Measurements from ENCODE around the gene NRDE2.

The NRDE2 gene

DNA sequence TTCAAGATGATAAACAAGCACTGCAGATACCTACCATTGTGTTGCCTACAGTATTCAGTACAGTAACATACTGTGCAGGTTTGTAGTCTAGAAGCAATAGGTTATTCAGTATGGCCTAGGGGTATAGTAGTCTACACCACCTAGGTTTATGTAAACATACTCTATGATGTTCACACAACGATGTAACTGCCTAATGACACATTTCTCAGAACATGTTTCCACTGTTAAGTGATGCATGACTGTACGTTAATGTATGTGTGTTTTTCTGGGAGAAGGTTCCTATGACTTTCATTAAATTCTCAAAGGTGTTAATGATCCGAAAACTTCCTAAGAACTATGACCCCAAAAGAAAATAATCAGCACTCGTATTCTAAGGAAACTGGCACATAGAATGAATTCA, 44.2 kb upstream of the NRDE2 start:
- H3K27me3 ChIP-seq (ENCODE audit: insufficient read depth, low read depth): no peaks in the 10 kb centered on the region
- H3K4me1 ChIP-seq (ENCODE audit: low read depth, poor library complexity, severe bottlenecking): no peaks in the 10 kb centered on the region
- H3K9ac ChIP-seq: no peak overlapping the region
- no peak overlapping the region for H3K4me2 ChIP-seq
- no peak overlapping the region for H3K27ac ChIP-seq
- no peak overlapping the region for H3K4me3 ChIP-seq (IDR thresholded peaks at IDR 0.05; ENCODE audit: insufficient read depth, low read depth, low read length)
- no peaks in the 10 kb centered on the region for H4K20me1 ChIP-seq (ENCODE audit: insufficient read depth)
- no peak overlapping the region for H2AFZ ChIP-seq (ENCODE audit: low read depth)
- H3K36me3 ChIP-seq (ENCODE audit: insufficient read depth): no peaks in the 10 kb centered on the region
- H3K79me2 ChIP-seq (ENCODE audit: insufficient read depth, low read depth): no peaks in the 10 kb centered on the region
- TF ChIP-seq, protein P1, sequence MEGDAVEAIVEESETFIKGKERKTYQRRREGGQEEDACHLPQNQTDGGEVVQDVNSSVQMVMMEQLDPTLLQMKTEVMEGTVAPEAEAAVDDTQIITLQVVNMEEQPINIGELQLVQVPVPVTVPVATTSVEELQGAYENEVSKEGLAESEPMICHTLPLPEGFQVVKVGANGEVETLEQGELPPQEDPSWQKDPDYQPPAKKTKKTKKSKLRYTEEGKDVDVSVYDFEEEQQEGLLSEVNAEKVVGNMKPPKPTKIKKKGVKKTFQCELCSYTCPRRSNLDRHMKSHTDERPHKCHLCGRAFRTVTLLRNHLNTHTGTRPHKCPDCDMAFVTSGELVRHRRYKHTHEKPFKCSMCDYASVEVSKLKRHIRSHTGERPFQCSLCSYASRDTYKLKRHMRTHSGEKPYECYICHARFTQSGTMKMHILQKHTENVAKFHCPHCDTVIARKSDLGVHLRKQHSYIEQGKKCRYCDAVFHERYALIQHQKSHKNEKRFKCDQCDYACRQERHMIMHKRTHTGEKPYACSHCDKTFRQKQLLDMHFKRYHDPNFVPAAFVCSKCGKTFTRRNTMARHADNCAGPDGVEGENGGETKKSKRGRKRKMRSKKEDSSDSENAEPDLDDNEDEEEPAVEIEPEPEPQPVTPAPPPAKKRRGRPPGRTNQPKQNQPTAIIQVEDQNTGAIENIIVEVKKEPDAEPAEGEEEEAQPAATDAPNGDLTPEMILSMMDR (conservative IDR thresholded peaks at IDR 0.05; ENCODE audit: low read depth, low read length): no peak

DNA sequence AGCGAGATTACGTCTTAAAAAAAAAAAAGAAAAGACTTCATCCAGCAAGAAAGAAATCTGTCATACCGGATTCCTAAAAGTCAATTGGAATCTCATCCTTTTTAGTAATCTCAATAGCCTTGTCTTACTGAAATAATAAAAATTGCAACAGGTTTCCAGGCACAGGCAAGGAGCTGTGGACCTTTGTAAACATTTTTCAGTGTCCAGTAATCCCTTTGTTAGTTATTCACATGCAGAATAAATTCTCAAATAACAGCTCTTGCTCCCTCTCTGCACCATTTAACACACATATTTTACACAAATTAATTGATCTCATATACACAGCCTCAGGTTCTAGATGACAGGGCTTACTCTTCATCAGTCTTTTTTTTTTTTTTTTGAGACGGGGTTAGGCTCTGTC, 43.1 kb upstream of the NRDE2 start:
- no peaks in the 10 kb centered on the region for H3K79me2 ChIP-seq (ENCODE audit: insufficient read depth, low read depth)
- no peak overlapping the region for H3K27ac ChIP-seq
- no peaks in the 10 kb centered on the region for H3K27me3 ChIP-seq (ENCODE audit: insufficient read depth, low read depth)
- H3K9ac ChIP-seq: no peak overlapping the region
- H3K4me3 ChIP-seq (IDR thresholded peaks at IDR 0.05; ENCODE audit: insufficient read depth, low read depth, low read length): no peak overlapping the region
- H3K4me1 ChIP-seq (ENCODE audit: low read depth, poor library complexity, severe bottlenecking): no peaks in the 10 kb centered on the region
- no peak overlapping the region for H2AFZ ChIP-seq (ENCODE audit: low read depth)
- H4K20me1 ChIP-seq (ENCODE audit: insufficient read depth): no peaks in the 10 kb centered on the region
- no peak overlapping the region for H3K4me2 ChIP-seq
- TF ChIP-seq, protein P1 (conservative IDR thresholded peaks at IDR 0.05; ENCODE audit: low read depth, low read length): no peak
- H3K36me3 ChIP-seq (ENCODE audit: insufficient read depth): no peaks in the 10 kb centered on the region

DNA sequence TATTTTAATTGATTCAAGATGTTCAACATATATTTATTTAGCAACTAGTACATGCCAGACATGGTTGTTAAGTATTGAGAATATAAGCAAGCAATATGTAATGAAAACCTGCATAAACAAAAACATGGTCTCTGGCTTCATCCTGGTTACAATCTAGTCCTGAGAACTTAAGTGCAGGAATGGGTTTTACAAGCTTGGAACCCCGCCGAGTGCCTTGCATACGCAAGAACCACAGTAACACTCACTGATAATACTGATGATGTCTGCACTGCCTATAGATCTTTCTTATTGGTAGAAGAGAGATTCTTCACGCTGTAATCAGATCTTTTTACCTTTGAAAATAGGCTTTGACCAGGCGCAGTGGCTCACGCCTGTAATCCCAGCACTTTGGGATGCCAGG, 42.1 kb upstream of the NRDE2 start:
- Histone ChIP-seq H3K4me1 (ENCODE audit: low read depth, poor library complexity, severe bottlenecking) (no peaks in the 10 kb centered on the region), H3K36me3 (ENCODE audit: insufficient read depth) (no peaks in the 10 kb centered on the region), H3K79me2 (ENCODE audit: insufficient read depth, low read depth) (no peaks in the 10 kb centered on the region), H3K9ac (no peak overlapping the region), H3K4me3 (IDR thresholded peaks at IDR 0.05; ENCODE audit: insufficient read depth, low read depth, low read length) (no peak overlapping the region), H3K4me2 (no peak overlapping the region), H3K27ac (no peak overlapping the region), H2AFZ (ENCODE audit: low read depth) (no peak overlapping the region), H4K20me1 (ENCODE audit: insufficient read depth) (no peaks in the 10 kb centered on the region), H3K27me3 (ENCODE audit: insufficient read depth, low read depth) (no peaks in the 10 kb centered on the region)
- TF ChIP-seq, protein P1 (conservative IDR thresholded peaks at IDR 0.05; ENCODE audit: low read depth, low read length): no peak

DNA sequence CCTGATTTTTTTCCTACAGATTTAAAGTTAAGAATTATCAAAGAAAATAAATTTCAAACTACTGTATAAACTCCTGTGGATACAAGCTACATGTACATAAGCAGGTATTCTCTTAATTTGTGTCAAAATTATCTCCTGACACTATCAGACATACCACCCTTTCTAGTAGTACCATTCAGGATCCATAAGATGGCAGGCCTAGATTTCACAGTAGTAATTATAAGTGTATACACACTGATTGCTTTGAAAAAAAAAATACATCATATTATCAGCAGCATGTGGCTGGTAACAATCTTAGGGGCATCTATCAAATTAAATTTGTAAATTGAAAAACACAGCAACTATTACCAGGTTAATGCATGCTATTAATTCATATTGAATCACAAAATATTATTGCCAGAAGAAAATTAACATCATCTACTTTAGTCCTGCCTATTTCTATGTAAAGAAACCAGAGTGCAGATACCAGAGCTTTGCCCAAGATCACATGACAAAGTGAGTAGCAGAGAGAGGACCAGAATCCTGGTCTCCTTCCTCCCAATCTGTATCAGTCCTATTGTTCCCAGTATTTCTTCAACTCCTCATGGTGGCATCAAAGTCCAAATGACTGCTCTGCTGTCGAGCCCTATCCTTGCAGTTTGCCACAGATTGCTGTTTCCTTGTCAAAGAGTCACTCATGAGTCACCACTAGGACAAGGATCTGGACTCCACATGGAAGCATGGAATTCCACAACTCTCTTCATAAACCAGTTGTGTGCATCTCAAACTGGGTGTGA, 37.4 kb upstream of the NRDE2 start:
- H3K9ac ChIP-seq: no peak overlapping the region
- H3K36me3 ChIP-seq (ENCODE audit: insufficient read depth): no peaks in the 10 kb centered on the region
- no peaks in the 10 kb centered on the region for H3K79me2 ChIP-seq (ENCODE audit: insufficient read depth, low read depth)
- no peak overlapping the region for H3K27ac ChIP-seq
- no peaks in the 10 kb centered on the region for H3K27me3 ChIP-seq (ENCODE audit: insufficient read depth, low read depth)
- no peak overlapping the region for H2AFZ ChIP-seq (ENCODE audit: low read depth)
- no peak overlapping the region for H3K4me3 ChIP-seq (IDR thresholded peaks at IDR 0.05; ENCODE audit: insufficient read depth, low read depth, low read length)
- TF ChIP-seq, protein P1 (conservative IDR thresholded peaks at IDR 0.05; ENCODE audit: low read depth, low read length): no peak
- H4K20me1 ChIP-seq (ENCODE audit: insufficient read depth): no peaks in the 10 kb centered on the region
- no peaks in the 10 kb centered on the region for H3K4me1 ChIP-seq (ENCODE audit: low read depth, poor library complexity, severe bottlenecking)
- H3K4me2 ChIP-seq: no peak overlapping the region

All from KMS-11 (cell line).